Glomerular visceral epithelial cell (primary cell): ENCODE data around the gene TBC1D14.

ENCODE experiments used
- DNase-seq: peaks from one replicate; pipeline ENCODE4 v3.0.0-alpha.2; 2016; ENCODE audit errors: extremely low spot score

The TBC1D14 gene

GRCh38 chr4:6909113-6909969 lies at the start of gene TBC1D14:
Gene TBC1D14 (plus strand): TSS chr4:6909826. CDS start chr4:6923390, 13,564 bp downstream.
- DNase-seq: peak; percentile 84

GRCh38 chr4:6868386-6868785 lies 41.2 kb upstream of the TBC1D14 start:
- no peak for DNase-seq

- no peak for DNase-seq
These were observed 39.7 kb upstream of the TBC1D14 start for GRCh38 chr4:6869944-6870343.

GRCh38 chr4:6873291-6873690 lies 36.3 kb upstream of the TBC1D14 start:
- peak; percentile 31 for DNase-seq

- peak; percentile 61 for DNase-seq
These were observed 35.7 kb upstream of the TBC1D14 start for GRCh38 chr4:6873792-6874461.

GRCh38 chr4:6874981-6875380 lies 34.6 kb upstream of the TBC1D14 start:
- DNase-seq: no peak

GRCh38 chr4:6875431-6875831 lies 34.2 kb upstream of the TBC1D14 start:
- DNase-seq: no peak

GRCh38 chr4:6876440-6876839 lies 33.2 kb upstream of the TBC1D14 start:
- DNase-seq: no peak

- DNase-seq: no peak
These were observed 32.6 kb upstream of the TBC1D14 start for GRCh38 chr4:6877067-6877466.

- DNase-seq: no peak
These were observed 31.1 kb upstream of the TBC1D14 start for GRCh38 chr4:6878451-6879059.

GRCh38 chr4:6880691-6881090 lies 28.9 kb upstream of the TBC1D14 start:
- DNase-seq: no peak

GRCh38 chr4:6881908-6882307 lies 27.7 kb upstream of the TBC1D14 start:
- DNase-seq: no peak

GRCh38 chr4:6884341-6884870 lies 25.2 kb upstream of the TBC1D14 start:
- no peak for DNase-seq

- DNase-seq: peak; percentile 62
These were observed 23.6 kb upstream of the TBC1D14 start for GRCh38 chr4:6885953-6886557.

- DNase-seq: no peak
These were observed 22.7 kb upstream of the TBC1D14 start for GRCh38 chr4:6886886-6887285.

- DNase-seq: no peak
These were observed 21.8 kb upstream of the TBC1D14 start for GRCh38 chr4:6887591-6888371.

GRCh38 chr4:6888506-6889071 lies 21.0 kb upstream of the TBC1D14 start:
- DNase-seq: no peak

GRCh38 chr4:6889101-6889735 lies 20.4 kb upstream of the TBC1D14 start:
- no peak for DNase-seq

GRCh38 chr4:6889736-6890324 lies 19.8 kb upstream of the TBC1D14 start:
- DNase-seq: no peak

GRCh38 chr4:6890358-6890757 lies 19.3 kb upstream of the TBC1D14 start:
- DNase-seq: no peak
